Colon (tissue), 2 donors: ENCODE measurements around the gene ALPG.
"Not testable (repeated sequence)": the region's sequence is repeated elsewhere in the genome, so short reads cannot be mapped to it uniquely, and the experiment has no call there.

Source experiments
- FAIRE-seq: peaks from 2 replicates; lab custom pipeline; 2012; peaks lifted over from hg19 to GRCh38; lab: Jason Lieb, UNC
- donor health status: control.
- donor health status: control.

ALPG gene

GRCh38 chr2:232440220-232441018 lies 33.8 kb downstream of the ALPG start:
- FAIRE-seq = not testable (repeated sequence)

GRCh38 chr2:232441147-232441651 lies 34.6 kb downstream of the ALPG start:
- FAIRE-seq = no peak

DNA sequence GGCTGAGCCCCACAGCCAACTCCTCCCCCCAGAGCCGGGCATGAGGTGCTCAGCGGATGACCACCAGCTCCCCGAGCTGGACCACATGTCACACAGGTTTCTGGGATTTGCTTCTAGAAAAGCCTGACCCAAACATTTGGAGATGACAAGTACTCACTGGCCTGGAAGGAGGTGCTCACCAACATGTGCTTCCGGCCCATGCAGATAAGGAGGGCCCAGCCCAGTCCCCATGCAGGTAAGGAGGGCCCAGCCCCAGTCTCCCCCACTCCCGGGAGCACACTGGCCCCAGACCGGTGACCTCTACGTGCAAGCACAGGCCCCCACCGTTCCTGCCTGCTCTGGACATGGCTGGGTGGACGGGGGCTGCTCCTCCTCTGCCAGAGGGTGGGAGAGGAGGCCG lies 35.3 kb downstream of the ALPG start:
- not testable (repeated sequence) for FAIRE-seq

DNA sequence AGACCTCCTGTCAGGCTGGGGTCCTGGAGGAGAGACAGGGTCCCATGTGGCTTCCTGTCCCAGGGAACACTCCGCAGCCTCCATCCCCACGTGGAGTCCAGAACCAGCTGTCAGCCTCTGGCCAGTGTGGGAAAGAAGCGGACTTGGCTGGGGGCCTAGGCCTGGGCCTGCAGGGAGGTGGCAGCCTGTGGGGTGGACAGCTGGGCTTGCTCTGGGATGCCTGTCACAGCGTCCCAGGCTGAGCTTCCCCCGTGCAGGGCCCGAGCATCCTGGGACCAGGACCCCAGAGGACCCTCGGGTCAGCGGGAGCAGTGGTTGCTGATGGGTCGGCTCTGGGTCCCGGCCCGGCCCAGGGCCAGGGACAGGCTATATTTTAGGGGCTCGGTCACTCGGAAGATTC lies 35.8 kb downstream of the ALPG start:
- FAIRE-seq = not testable (repeated sequence)

DNA sequence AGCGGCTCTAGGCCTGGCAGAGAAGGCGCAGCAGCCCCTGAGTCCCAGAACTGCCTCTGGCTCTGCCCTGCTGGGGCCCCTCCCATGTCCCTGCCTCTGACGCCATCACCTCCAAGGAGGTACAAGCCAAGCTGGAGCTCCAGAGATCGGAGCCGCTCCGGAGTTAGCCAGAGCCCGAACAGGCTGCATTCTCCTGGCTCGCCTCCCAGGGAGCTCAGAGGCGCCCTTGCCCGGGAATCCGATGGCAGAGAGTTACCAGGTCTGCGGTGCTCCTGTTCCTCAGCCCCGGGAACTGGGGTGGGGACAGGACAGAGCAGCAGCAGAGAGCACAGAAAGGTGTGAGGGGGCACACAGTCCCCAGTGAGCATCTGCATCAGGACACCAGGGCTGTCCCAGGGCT lies 36.4 kb downstream of the ALPG start:
- not testable (repeated sequence) for FAIRE-seq

GRCh38 chr2:232443669-232444408 lies 37.2 kb downstream of the ALPG start:
- FAIRE-seq = not testable (repeated sequence)

- FAIRE-seq = no peak
Observed at GRCh38 chr2:232444409-232445148, 37.9 kb downstream of the ALPG start.

GRCh38 chr2:232445149-232445885 lies 38.7 kb downstream of the ALPG start:
- not testable (repeated sequence) for FAIRE-seq

- FAIRE-seq = not testable (repeated sequence)
Observed at GRCh38 chr2:232446266-232446777, 39.7 kb downstream of the ALPG start.

- FAIRE-seq = no peak
Observed at GRCh38 chr2:232447091-232447620, 40.5 kb downstream of the ALPG start.

GRCh38 chr2:232447638-232448303 lies 41.1 kb downstream of the ALPG start:
- no peak for FAIRE-seq

GRCh38 chr2:232448304-232448690 lies 41.7 kb downstream of the ALPG start:
- no peak for FAIRE-seq

GRCh38 chr2:232449964-232450363 lies 43.3 kb downstream of the ALPG start:
- no peak for FAIRE-seq

DNA sequence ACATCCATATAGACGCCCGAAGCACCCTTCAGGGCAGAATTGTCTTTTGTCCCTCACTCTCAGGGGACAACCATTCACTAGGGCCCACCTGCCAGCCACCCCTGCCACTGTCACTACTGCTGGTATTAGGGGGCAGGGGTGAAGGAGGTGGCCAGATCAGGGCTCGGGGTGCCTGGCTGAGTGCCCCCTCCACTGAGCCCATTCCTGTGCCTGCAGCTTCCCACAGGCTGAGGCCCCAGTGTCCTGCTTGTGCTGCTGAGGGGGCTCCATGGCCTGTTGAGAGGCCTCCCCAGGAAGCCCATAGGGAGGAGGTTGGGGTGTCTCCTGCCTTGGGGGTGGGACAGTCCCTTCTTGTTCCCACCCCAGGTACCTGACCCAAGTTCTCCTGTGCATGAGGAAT lies 45.0 kb downstream of the ALPG start:
- not testable (repeated sequence) for FAIRE-seq

DNA sequence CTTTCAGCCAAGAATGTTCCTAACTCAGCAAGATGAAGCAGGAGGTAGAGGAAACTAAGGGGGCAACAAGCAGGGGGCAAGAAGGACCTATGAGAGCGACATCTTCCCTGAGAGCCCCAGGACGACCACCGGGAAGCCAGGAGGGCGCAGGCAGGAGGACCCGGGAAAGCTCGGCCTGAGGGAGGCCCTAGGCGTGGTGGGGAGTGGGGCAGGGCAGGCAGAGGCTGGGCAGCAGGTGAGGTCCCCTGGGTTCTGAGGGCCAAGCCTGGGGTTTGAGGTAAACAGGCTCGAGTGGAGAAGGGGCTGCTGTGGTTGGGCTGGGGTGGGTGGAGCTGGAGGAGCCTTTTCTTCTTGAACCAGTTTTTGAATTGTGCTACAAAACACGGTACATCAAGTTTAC lies 48.0 kb downstream of the ALPG start:
- FAIRE-seq = no peak

- no peak for FAIRE-seq
Observed at GRCh38 chr2:232455426-232456255, 49.0 kb downstream of the ALPG start, which contains the start of gene ALPI. Gene ALPI (plus strand): TSS chr2:232456153. CDS start chr2:232456200, 47 bp downstream.

DNA sequence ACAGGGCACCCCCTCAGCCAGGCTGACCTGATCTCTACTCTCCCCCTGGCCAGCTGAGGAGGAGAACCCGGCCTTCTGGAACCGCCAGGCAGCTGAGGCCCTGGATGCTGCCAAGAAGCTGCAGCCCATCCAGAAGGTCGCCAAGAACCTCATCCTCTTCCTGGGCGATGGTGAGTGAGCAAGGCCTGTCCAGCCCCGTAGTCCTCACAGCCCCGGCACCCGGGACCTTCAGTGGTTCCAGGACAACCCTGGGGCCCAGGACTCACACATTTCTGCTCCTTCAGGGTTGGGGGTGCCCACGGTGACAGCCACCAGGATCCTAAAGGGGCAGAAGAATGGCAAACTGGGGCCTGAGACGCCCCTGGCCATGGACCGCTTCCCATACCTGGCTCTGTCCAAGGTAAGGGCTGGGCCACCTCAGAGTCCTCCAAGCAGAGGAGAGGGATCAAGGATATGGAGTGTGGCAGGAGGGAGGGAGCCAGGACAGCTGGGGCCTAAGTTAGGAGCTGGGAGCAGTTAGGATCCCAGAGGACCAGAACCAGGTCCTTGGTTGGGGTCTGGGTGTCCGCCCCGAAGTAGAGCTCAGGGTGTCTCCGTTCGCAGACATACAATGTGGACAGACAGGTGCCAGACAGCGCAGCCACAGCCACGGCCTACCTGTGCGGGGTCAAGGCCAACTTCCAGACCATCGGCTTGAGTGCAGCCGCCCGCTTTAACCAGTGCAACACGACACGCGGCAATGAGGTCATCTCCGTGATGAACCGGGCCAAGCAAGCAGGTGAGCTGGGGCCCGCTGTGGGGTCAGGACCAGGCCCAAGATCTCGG lies 49.9 kb downstream of the ALPG start:
- FAIRE-seq = no peak

DNA sequence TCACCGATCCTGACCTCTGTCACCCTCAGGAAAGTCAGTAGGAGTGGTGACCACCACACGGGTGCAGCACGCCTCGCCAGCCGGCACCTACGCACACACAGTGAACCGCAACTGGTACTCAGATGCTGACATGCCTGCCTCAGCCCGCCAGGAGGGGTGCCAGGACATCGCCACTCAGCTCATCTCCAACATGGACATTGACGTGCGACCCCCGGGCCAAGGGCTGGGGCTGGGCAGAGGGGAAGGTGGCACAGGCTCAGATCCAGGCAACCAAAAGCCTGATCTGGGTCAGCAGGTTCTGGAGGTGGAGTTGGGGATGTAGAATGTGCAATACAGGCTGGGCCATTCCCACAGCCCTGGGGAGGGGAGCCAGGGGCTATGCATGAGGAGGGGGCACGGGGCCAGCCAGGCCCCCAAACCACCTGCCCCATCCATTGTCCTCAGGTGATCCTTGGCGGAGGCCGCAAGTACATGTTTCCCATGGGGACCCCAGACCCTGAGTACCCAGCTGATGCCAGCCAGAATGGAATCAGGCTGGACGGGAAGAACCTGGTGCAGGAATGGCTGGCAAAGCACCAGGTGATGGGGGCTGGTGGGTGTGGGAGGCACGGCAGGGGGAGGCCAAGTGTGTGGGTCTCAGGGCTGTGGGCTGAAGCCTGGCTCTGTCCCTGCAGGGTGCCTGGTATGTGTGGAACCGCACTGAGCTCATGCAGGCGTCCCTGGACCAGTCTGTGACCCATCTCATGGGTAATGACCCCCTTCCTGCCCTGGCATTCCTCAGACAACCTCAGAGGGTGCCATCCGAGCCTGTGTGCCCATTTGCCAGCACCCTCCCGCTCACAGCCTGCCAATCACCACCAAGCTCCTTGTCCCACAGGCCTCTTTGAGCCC lies 50.7 kb downstream of the ALPG start:
- FAIRE-seq = no peak
